Testis (tissue), 3 donors: ENCODE data around the gene KBTBD4. TPM values are rescaled to one million over a fixed set of nuclear protein-coding genes. Genes with fewer than 3 reads are reported as not detected.

Experiments
- DNase-seq: peaks from one replicate; pipeline ENCODE4 v3.0.0-alpha.2; 2019
- H3K27ac ChIP-seq, 2 donors: fragments of 200-600 bp; sonication (generic); one replicate each; pipeline ENCODE4 v1.5.1; 2019
- H3K27me3 ChIP-seq: fragments of 200-600 bp; sonication (generic); one replicate; pipeline ENCODE4 v1.5.1; 2019
- H3K36me3 ChIP-seq: fragments of 200-600 bp; sonication (generic); one replicate; pipeline ENCODE4 v1.5.1; 2017; ENCODE audit warnings: low read depth; ENCODE audit errors: missing control alignments
- H3K4me1 ChIP-seq: fragments of 200-600 bp; sonication (generic); one replicate; pipeline ENCODE4 v1.5.1; 2019
- H3K4me3 ChIP-seq, 2 donors: fragments of 200-600 bp; sonication (generic); one replicate each; pipeline ENCODE4 v1.5.1; 2017 to 2019
- H3K9me3 ChIP-seq: fragments of 200-600 bp; sonication (generic); one replicate; pipeline ENCODE4 v1.5.1; 2017
- POLR2A ChIP-seq: fragments of 450-650 bp; IDR thresholded peaks from one replicate; pipeline ENCODE4 v1.6.1; 2017; ENCODE audit warnings: antibody characterized with exemption, mild to moderate bottlenecking, moderate library complexity
- WGBS, 2 donors: methylation state at CpG; one replicate each; pipeline ENCODE4 v1.1.5; 2018; 5-methylcytosine and 5-hydroxymethylcytosine counted together
- intact Hi-C: fragments of 100-400 bp; cut with DNase I; formaldehyde crosslinking; loops from one replicate; pipeline ENCODE4 v1.15.1; 2023; ENCODE audit warnings: low total_unique reads
- polyA plus RNA-seq: library from polyadenylated mRNA; stranded (reverse); fragments of 350-450 nt; fragmentation: Illumina TruSeq; extraction: RNeasy Lipid Tissue Mini Kit (QIAGEN cat#74804); gene quantifications from one replicate; pipeline ENCODE4 v1.2.3, GENCODE V29; 2014; ENCODE audit warnings: low read depth, low replicate concordance; ENCODE audit not compliant: insufficient read depth
- total RNA-seq, 2 donors: library from RNA; depleted of rRNA; stranded (reverse); fragments of >200 nt; gene quantifications; one replicate each; pipeline ENCODE4 v1.2.3, GENCODE V29; 2016
- TF ChIP-seq, protein P1 (sequence below), 3 experiments: fragments of 450-650 bp in 2 of 3; fragments of 200-600 bp in 1 of 3; sonication (generic) in 1 of 3; IDR thresholded peaks; one replicate each; pipeline ENCODE4 v1.5.1; 2016 to 2019; ENCODE audit warnings: antibody characterized with exemption in 3 of 3, mild to moderate bottlenecking in 2 of 3, moderate library complexity in 1 of 3

KBTBD4 gene
- total and polyA plus RNA-seq, 3 donors from 2014 or later, result 27.8 to 35.9 (median 35.5) TPM

DNA sequence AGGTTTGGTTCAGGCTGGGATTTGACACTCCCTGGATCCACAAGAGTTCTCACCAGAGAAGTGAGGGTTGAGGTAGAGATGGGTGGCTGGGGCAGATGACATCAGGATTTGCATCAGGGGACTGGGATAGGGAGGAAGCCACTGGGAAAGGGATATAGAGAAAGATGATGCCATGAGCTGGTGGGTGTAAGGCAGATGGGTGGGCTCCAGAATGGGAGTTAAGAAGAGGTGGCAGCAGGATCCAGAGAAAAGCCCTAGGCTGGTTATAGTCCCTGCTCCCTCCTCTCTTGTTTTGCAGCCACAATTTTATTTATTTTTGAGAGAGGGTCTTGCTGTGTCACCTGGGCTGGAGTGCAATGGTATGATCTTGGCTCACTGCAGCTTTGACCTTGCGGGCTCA lies 17.2 kb upstream of the KBTBD4 start:
- DNase-seq, result no peak
- no peak for TF ChIP-seq POLR2A
- TF ChIP-seq, protein P1, sequence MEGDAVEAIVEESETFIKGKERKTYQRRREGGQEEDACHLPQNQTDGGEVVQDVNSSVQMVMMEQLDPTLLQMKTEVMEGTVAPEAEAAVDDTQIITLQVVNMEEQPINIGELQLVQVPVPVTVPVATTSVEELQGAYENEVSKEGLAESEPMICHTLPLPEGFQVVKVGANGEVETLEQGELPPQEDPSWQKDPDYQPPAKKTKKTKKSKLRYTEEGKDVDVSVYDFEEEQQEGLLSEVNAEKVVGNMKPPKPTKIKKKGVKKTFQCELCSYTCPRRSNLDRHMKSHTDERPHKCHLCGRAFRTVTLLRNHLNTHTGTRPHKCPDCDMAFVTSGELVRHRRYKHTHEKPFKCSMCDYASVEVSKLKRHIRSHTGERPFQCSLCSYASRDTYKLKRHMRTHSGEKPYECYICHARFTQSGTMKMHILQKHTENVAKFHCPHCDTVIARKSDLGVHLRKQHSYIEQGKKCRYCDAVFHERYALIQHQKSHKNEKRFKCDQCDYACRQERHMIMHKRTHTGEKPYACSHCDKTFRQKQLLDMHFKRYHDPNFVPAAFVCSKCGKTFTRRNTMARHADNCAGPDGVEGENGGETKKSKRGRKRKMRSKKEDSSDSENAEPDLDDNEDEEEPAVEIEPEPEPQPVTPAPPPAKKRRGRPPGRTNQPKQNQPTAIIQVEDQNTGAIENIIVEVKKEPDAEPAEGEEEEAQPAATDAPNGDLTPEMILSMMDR (IDR thresholded peaks at IDR 0.05), result no peak
- 88 to 94% methylated on average over 1 of the region's 1 CpG for WGBS, 2 donors
- Histone ChIP-seq H3K27me3 (no peaks in the 10 kb centered on the region), H3K4me3 (no peak overlapping the region), H3K36me3 (no peaks in the 10 kb centered on the region), H3K4me1 (peaks cover 4% of the 10 kb centered on the region), H3K27ac (no peak overlapping the region), H3K9me3 (no peaks in the 10 kb centered on the region)
- intact Hi-C loops, result no loop called here

GRCh38 chr11:47595029-47595428 lies 16.3 kb upstream of the KBTBD4 start:
- H3K27me3 ChIP-seq, result no peaks in the 10 kb centered on the region

GRCh38 chr11:47593934-47594855 lies 15.4 kb upstream of the KBTBD4 start, which contains the start of gene C1QTNF4:
Gene C1QTNF4 (minus strand): TSS chr11:47594411. CDS start chr11:47590810, 3,601 bp downstream.
- H3K4me1 ChIP-seq, result peaks cover 4% of the 10 kb centered on the region
- no peak within 1 kb of the TSS for H3K4me3 ChIP-seq
- H3K27me3 ChIP-seq, result no peaks in the 10 kb centered on the region
- 3 to 6% methylated on average over 12 to 47 of the region's 48 CpGs for WGBS, 2 donors
- no peak within 1 kb of the TSS for H3K27ac ChIP-seq
- H3K9me3 ChIP-seq, result no peaks in the 10 kb centered on the region
- intact Hi-C loops, result no loop called here
- H3K36me3 ChIP-seq, result no peaks in the 10 kb centered on the region
- DNase-seq, result no peak
- no peak for TF ChIP-seq POLR2A
- TF ChIP-seq, protein P1 (IDR thresholded peaks at IDR 0.05), result no peak

More at GRCh38 chr11:47595029-47595428, 16.3 kb upstream of the KBTBD4 start:
- no peak for TF ChIP-seq POLR2A
- TF ChIP-seq, protein P1 (IDR thresholded peaks at IDR 0.05), result no peak
- intact Hi-C loops, result no loop called here
- Histone ChIP-seq H3K4me1 (peaks cover 4% of the 10 kb centered on the region), H3K4me3 (no peak overlapping the region), H3K36me3 (no peaks in the 10 kb centered on the region), H3K9me3 (no peaks in the 10 kb centered on the region), H3K27ac (no peak overlapping the region)
- DNase-seq, result no peak
- 74 to 78% methylated on average over 5 to 7 of the region's 7 CpGs for WGBS, 2 donors

DNA sequence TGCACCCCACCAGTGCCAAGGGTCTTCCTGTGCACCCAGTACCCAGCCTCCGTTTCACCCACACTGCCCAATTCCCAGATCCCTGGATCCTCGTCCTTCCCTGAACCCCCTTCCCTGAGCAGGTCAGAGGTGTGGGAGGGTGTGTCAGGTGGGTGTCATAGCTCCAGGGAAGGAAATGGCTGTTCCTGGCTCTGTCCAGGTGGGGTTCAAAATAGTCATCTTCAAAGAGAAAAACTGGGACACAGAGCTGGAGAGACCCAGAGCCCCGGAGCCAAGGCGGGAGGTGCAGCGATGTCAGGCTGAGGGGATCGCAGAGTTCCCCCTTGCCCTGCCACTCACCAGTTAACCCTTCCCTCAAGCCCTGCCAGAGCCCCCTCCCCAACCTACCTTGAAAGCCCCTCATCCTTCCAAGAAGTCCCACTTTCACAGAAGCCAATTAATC lies 14.7 kb upstream of the KBTBD4 start:
- no peaks in the 10 kb centered on the region for H3K27me3 ChIP-seq
- H3K27ac ChIP-seq, result no peak overlapping the region
- H3K4me1 ChIP-seq, result peaks cover 4% of the 10 kb centered on the region
- TF ChIP-seq, protein P1 (IDR thresholded peaks at IDR 0.05), result no peak
- no peak for TF ChIP-seq POLR2A
- no peak overlapping the region for H3K4me3 ChIP-seq
- DNase-seq, result no peak
- intact Hi-C loops, result no loop called here
- H3K9me3 ChIP-seq, result no peaks in the 10 kb centered on the region
- H3K36me3 ChIP-seq, result no peaks in the 10 kb centered on the region
- 19 to 36% methylated on average over 4 to 6 of the region's 6 CpGs for WGBS, 2 donors
